MCF 10A (cell line): ENCODE data around the gene OCRL. TPM values are rescaled to one million over a fixed set of nuclear protein-coding genes. Genes with fewer than 3 reads are reported as not detected.
A peak's percentile ranks its signal among the peaks of the same experiment; 100 is the strongest.
"Not testable (repeated sequence)": the region's sequence is repeated elsewhere in the genome, so short reads cannot be mapped to it uniquely, and the experiment has no call there.

Experiments used
- BruUV-seq: library from RNA; stranded (reverse); fragments of 400-500 nt; replicated peaks from 2 replicates; lab custom pipeline; 2021; lab: Mats Ljungman, UMichigan
- CTCF ChIA-PET: fragments of 300-600 bp; sonication (Branson Sonifier 250); formaldehyde crosslinking; extraction: SDS; loops from one replicate; lab custom pipeline; 2021; ENCODE audit warnings: antibody characterized with exemption, inconsistent platforms; lab: Yijun Ruan, JAX
- POLR2A ChIA-PET: fragments of 300-600, 350-650 bp; sonication (Branson Sonifier 250); formaldehyde crosslinking; extraction: SDS; loops from one replicate; lab custom pipeline; 2020; ENCODE audit warnings: antibody characterized with exemption, inconsistent platforms; lab: Yijun Ruan, JAX
- DNase-seq: peaks from one replicate; pipeline ENCODE4 v3.0.0-alpha.2; 2018; ENCODE audit not compliant: unreplicated experiment
- H3K27ac Mint-ChIP-seq: one replicate; pipeline ENCODE4 v1.8.0; 2022; ENCODE audit warnings: mild to moderate bottlenecking, low read depth, mixed read lengths; ENCODE audit not compliant: unreplicated experiment
- H3K27me3 Mint-ChIP-seq: one replicate; pipeline ENCODE4 v1.8.0; 2022; ENCODE audit warnings: mixed read lengths; ENCODE audit not compliant: insufficient read depth, unreplicated experiment
- H3K36me3 Mint-ChIP-seq: one replicate; pipeline ENCODE4 v1.8.0; 2022; ENCODE audit warnings: mild to moderate bottlenecking, moderate library complexity, mixed read lengths; ENCODE audit not compliant: insufficient read depth, unreplicated experiment
- H3K4me1 Mint-ChIP-seq: one replicate; pipeline ENCODE4 v1.8.0; 2022; ENCODE audit warnings: mixed read lengths; ENCODE audit not compliant: insufficient read depth, unreplicated experiment
- H3K4me3 Mint-ChIP-seq: one replicate; pipeline ENCODE4 v1.8.0; 2022; ENCODE audit warnings: mild to moderate bottlenecking, moderate library complexity, mixed read lengths; ENCODE audit not compliant: unreplicated experiment
- H3K9me3 Mint-ChIP-seq: one replicate; pipeline ENCODE4 v1.8.0; 2022; ENCODE audit warnings: mixed read lengths; ENCODE audit not compliant: unreplicated experiment
- intact Hi-C: fragments of 100-400 bp; cut with micrococcal nuclease; formaldehyde crosslinking; loops from 2 replicates; pipeline ENCODE4 v1.14.1; 2022
- total RNA-seq: library from RNA; stranded (reverse); gene quantifications from 2 replicates; pipeline ENCODE4 v1.2.3, GENCODE V29; 2022
- TF ChIP-seq, protein P1 (sequence below): fragments of 200-600 bp; IDR thresholded peaks from one replicate; pipeline ENCODE4 v1.8.0; 2022; ENCODE audit warnings: antibody characterized with exemption, mild to moderate bottlenecking; ENCODE audit not compliant: unreplicated experiment

The OCRL gene
- total RNA-seq, 1 experiment from 2014 or later: 25.3 TPM

DNA sequence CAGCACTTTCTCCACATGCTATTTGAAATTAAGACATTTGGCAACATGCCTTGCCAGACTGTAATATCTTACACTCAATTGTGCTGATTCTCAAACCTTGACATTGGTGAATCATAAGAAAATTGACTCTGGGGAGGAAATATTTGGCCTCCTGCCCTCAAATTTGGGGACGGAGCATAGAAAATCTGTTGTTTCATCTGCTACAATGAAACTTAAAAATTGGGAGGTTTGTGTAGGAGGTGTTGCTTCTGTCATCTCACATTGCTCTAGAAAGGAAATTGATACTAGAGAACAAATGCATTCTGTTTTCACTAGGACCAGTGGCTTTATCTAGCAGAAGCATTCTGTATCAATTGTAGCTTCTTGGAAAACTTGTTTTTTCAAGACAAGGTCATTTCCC lies 5.3 kb downstream of the OCRL start:
- no peaks in the 10 kb centered on the region for H3K9me3 Mint-ChIP-seq
- TF ChIP-seq, protein P1, sequence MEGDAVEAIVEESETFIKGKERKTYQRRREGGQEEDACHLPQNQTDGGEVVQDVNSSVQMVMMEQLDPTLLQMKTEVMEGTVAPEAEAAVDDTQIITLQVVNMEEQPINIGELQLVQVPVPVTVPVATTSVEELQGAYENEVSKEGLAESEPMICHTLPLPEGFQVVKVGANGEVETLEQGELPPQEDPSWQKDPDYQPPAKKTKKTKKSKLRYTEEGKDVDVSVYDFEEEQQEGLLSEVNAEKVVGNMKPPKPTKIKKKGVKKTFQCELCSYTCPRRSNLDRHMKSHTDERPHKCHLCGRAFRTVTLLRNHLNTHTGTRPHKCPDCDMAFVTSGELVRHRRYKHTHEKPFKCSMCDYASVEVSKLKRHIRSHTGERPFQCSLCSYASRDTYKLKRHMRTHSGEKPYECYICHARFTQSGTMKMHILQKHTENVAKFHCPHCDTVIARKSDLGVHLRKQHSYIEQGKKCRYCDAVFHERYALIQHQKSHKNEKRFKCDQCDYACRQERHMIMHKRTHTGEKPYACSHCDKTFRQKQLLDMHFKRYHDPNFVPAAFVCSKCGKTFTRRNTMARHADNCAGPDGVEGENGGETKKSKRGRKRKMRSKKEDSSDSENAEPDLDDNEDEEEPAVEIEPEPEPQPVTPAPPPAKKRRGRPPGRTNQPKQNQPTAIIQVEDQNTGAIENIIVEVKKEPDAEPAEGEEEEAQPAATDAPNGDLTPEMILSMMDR: no peak
- H3K36me3 Mint-ChIP-seq: peaks cover 18% of the 10 kb centered on the region
- H3K4me3 Mint-ChIP-seq: no peak overlapping the region
- DNase-seq: no peak
- no peaks in the 10 kb centered on the region for H3K27me3 Mint-ChIP-seq
- no TSS peak for BruUV-seq
- H3K27ac Mint-ChIP-seq: no peak overlapping the region
- ChIA-PET CTCF (no interaction called here), POLR2A (no interaction called here)
- H3K4me1 Mint-ChIP-seq: no peaks in the 10 kb centered on the region
- intact Hi-C loops: no loop called here

- POLR2A ChIA-PET: interaction anchor here (1.2 kb wide), 1 partner anchor 28 kb away, joined by 4 read pairs; no protein-coding TSS in a partner anchor
Measured at GRCh38 chrX:129549124-129549523, 9.1 kb downstream of the OCRL start.

GRCh38 chrX:129553619-129554288 lies 13.7 kb downstream of the OCRL start:
- TF ChIP-seq, protein P1: no peak
- Mint-ChIP-seq H3K36me3 (peaks cover 15% of the 10 kb centered on the region), H3K27me3 (no peaks in the 10 kb centered on the region), H3K9me3 (no peaks in the 10 kb centered on the region), H3K4me3 (no peak overlapping the region), H3K4me1 (no peaks in the 10 kb centered on the region), H3K27ac (no peak overlapping the region)
- BruUV-seq: TSS peak; percentile 16
- ChIA-PET CTCF (interaction anchor here (0.6 to 0.7 kb wide), 2 partner anchors 640 to 1617 kb away, joined by 3 to 7 read pairs; no protein-coding TSS in a partner anchor), POLR2A (no interaction called here)
- intact Hi-C loops: no loop called here
- DNase-seq: no peak

More at GRCh38 chrX:129549124-129549523, 9.1 kb downstream of the OCRL start:
- TF ChIP-seq, protein P1: no peak
- CTCF ChIA-PET: no interaction called here
- H3K27ac Mint-ChIP-seq: no peak overlapping the region
- no peaks in the 10 kb centered on the region for H3K27me3 Mint-ChIP-seq
- no peak for DNase-seq
- H3K9me3 Mint-ChIP-seq: no peaks in the 10 kb centered on the region
- H3K4me1 Mint-ChIP-seq: no peaks in the 10 kb centered on the region
- H3K4me3 Mint-ChIP-seq: no peak overlapping the region
- intact Hi-C loops: no loop called here
- no TSS peak for BruUV-seq
- H3K36me3 Mint-ChIP-seq: peaks cover 25% of the 10 kb centered on the region

GRCh38 chrX:129554816-129555215 lies 14.8 kb downstream of the OCRL start:
- BruUV-seq, H3K9me3 Mint-ChIP-seq, DNase-seq, H3K4me1 Mint-ChIP-seq, intact Hi-C loops, H3K27ac Mint-ChIP-seq, H3K27me3 Mint-ChIP-seq, POLR2A ChIA-PET, H3K4me3 Mint-ChIP-seq, H3K36me3 Mint-ChIP-seq: not testable (repeated sequence)
- CTCF ChIA-PET: interaction anchor here (0.6 to 0.8 kb wide), 2 partner anchors 128 to 160 kb away, joined by 3 to 5 read pairs; no protein-coding TSS in a partner anchor
